HepG2 (cell line): ENCODE data around the gene ZNF234. TPM values are rescaled to one million over a fixed set of nuclear protein-coding genes. Genes with fewer than 3 reads are reported as not detected.

ENCODE experiments used
- BRF2 ChIP-seq: sonication (generic); formaldehyde crosslinking; IDR thresholded peaks from 2 replicates; pipeline ENCODE4 v1.8.1; 2022; ENCODE audit warnings: mild to moderate bottlenecking, missing genetic modification reagents
- GMEB2 ChIP-seq: IDR thresholded peaks from 2 replicates; pipeline ENCODE4 v1.6.1; 2016; ENCODE audit warnings: missing biosample characterization, missing genetic modification reagents, low read depth
- MAZ ChIP-seq, 2 experiments: sonication (generic) in 1 of 2; formaldehyde crosslinking in 1 of 2; IDR thresholded peaks; 2 replicates each; pipeline versions ENCODE4 v1.5.0 to v1.6.1; 2012 to 2020; ENCODE audit warnings: low read depth in 2 of 2, mild to moderate bottlenecking in 2 of 2, borderline replicate concordance in 1 of 2, improper control_type of control experiment in 1 of 2, low read length in 1 of 2, missing genetic modification reagents in 1 of 2, moderate library complexity in 1 of 2
- MEF2D ChIP-seq: sonication (generic); formaldehyde crosslinking; IDR thresholded peaks from 2 replicates; pipeline ENCODE4 v1.5.1; 2020; ENCODE audit warnings: mild to moderate bottlenecking, missing genetic modification reagents
- MIXL1 ChIP-seq: IDR thresholded peaks from 2 replicates; pipeline ENCODE4 v1.6.1; 2016
- MXD3 ChIP-seq: IDR thresholded peaks from 2 replicates; pipeline ENCODE4 v1.6.1; 2016; ENCODE audit warnings: mild to moderate bottlenecking, missing biosample characterization, missing genetic modification reagents
- NFYC ChIP-seq: IDR thresholded peaks from 2 replicates; pipeline ENCODE4 v1.6.1; 2016; ENCODE audit warnings: missing genetic modification reagents, missing compliant biosample characterization
- NR2F2 ChIP-seq: IDR thresholded peaks from 2 replicates; pipeline ENCODE4 v1.6.1; 2012; ENCODE audit warnings: low read depth, inconsistent platforms, borderline replicate concordance
- PAF1 ChIP-seq: IDR thresholded peaks from 2 replicates; pipeline ENCODE4 v1.6.1; 2016; ENCODE audit warnings: missing genetic modification reagents, missing compliant biosample characterization
- PLSCR1 ChIP-seq: sonication (generic); formaldehyde crosslinking; IDR thresholded peaks from 2 replicates; pipeline ENCODE4 v1.5.0; 2020; ENCODE audit warnings: missing genetic modification reagents, mild to moderate bottlenecking, borderline replicate concordance
- POLR2AphosphoS5 ChIP-seq: IDR thresholded peaks from 2 replicates; pipeline ENCODE4 v1.6.1; 2012; ENCODE audit warnings: low read depth, low read length
- RARA ChIP-seq: IDR thresholded peaks from 2 replicates; pipeline ENCODE4 v1.6.1; 2016; ENCODE audit warnings: missing genetic modification reagents, missing compliant biosample characterization
- SSRP1 ChIP-seq: IDR thresholded peaks from 2 replicates; pipeline ENCODE4 v1.6.1; 2016; ENCODE audit warnings: control low read depth
- STAG1 ChIP-seq: sonication (generic); formaldehyde crosslinking; IDR thresholded peaks from 2 replicates; pipeline ENCODE4 v1.4.0; 2020; ENCODE audit warnings: missing genetic modification reagents
- YEATS2 ChIP-seq: sonication (generic); formaldehyde crosslinking; IDR thresholded peaks from 2 replicates; pipeline ENCODE4 v1.4.0; 2020; ENCODE audit warnings: missing genetic modification reagents, borderline replicate concordance
- ZBTB10 ChIP-seq: sonication (generic); formaldehyde crosslinking; IDR thresholded peaks from 2 replicates; pipeline ENCODE4 v1.4.0; 2020; ENCODE audit warnings: missing genetic modification reagents, borderline replicate concordance
- ZNF513 ChIP-seq: sonication (generic); formaldehyde crosslinking; conservative IDR thresholded peaks from 2 replicates; pipeline ENCODE4 v1.5.0; 2020; ENCODE audit warnings: missing genetic modification reagents
- ZNF816 ChIP-seq: sonication (generic); formaldehyde crosslinking; IDR thresholded peaks from 2 replicates; pipeline ENCODE4 v1.8.0; 2022; ENCODE audit warnings: missing genetic modification reagents, mild to moderate bottlenecking, borderline replicate concordance
- polyA plus RNA-seq, 8 experiments: library from polyadenylated mRNA; depleted of rRNA in 3 of 8; stranded (reverse) in 7 of 8; unstranded in 1 of 8; fragments of >200 nt; fragmentation: Illumina TruSeq in 4 of 8; extraction: Trizol in 4 of 8; gene quantifications; 2 replicates each; pipeline versions ENCODE4 v1.2.1 to v1.2.3, GENCODE V29; 2011 to 2016; ENCODE audit warnings: low read depth in 4 of 8, missing spikeins in 1 of 8, mixed read lengths in 1 of 8; ENCODE audit not compliant: insufficient read depth in 1 of 8
- total RNA-seq, 5 experiments: library from RNA; depleted of rRNA; stranded (reverse); fragments of >200 nt; fragmentation: Illumina TruSeq; extraction: Trizol; gene quantifications; 2 replicates each; pipeline ENCODE4 v1.2.3, GENCODE V29; 2016; ENCODE audit warnings: low read depth in 1 of 5

The ZNF234 gene
- total and polyA plus RNA-seq, 2 of the 13 experiments (the other 11 are each of a cell fraction or from before 2014, with no cell fraction given): 3.5 to 11.2 TPM

GRCh38 chr19:44113138-44113783 lies 28.1 kb upstream of the ZNF234 start, which contains the start of gene ZNF225 (continued):
- TF ChIP-seq BRF2 (0 out of 2 replicates have a peak, but pooled peaks have one; percentile 20), ZNF513 (CRISPR knock-in tag) (0 out of 2 replicates have a peak, but pooled peaks have one; percentile 19), STAG1 (CRISPR knock-in tag) (no peak; the same call in none of the 2 replicates), MEF2D (CRISPR knock-in tag) (0 out of 2 replicates have a peak, but pooled peaks have one; percentile 19), PLSCR1 (CRISPR knock-in tag) (no peak), MIXL1 (CRISPR knock-in tag) (peak; percentile 74), NFYC (peak; percentile 75), RARA (CRISPR knock-in tag) (peak; percentile 84), MXD3 (CRISPR knock-in tag) (0 out of 2 replicates have a peak, but pooled peaks have one; percentile 12), YEATS2 (peak; percentile 77; the same call in 1 of the 2 replicates), NR2F2 (0 out of 2 replicates have a peak, but pooled peaks have one; percentile 31), GMEB2 (CRISPR knock-in tag) (peak; percentile 75), MAZ (IDR thresholded peaks at IDR 0.05; ENCODE audit: borderline replicate concordance, low read depth, low read length) (no peak), MAZ (CRISPR knock-in tag; IDR thresholded peaks at IDR 0.05; ENCODE audit: low read depth) (peak; percentile 73), ZNF816 (no peak), PAF1 (CRISPR knock-in tag) (no peak), POLR2AphosphoS5 (peak; percentile 89), ZBTB10 (no peak), SSRP1 (CRISPR knock-in tag) (no peak)
